Medulla oblongata (tissue), 1 donor: Measurements from ENCODE around the gene TBX4.

Experiments
- DNase-seq: peaks from one replicate; pipeline ENCODE4 v3.0.0-alpha.2; 2015; ENCODE audit errors: extremely low spot score

Gene TBX4

GRCh38 chr17:61452301-61453290 lies at the start of gene TBX4:
TBX4 (plus strand) TSS chr17:61452422; CDS start chr17:61456491, 4,069 bp downstream.
- DNase-seq, result no peak

- DNase-seq, result no peak
Observed at GRCh38 chr17:61402978-61403800, 49.0 kb upstream of the TBX4 start.

DNA sequence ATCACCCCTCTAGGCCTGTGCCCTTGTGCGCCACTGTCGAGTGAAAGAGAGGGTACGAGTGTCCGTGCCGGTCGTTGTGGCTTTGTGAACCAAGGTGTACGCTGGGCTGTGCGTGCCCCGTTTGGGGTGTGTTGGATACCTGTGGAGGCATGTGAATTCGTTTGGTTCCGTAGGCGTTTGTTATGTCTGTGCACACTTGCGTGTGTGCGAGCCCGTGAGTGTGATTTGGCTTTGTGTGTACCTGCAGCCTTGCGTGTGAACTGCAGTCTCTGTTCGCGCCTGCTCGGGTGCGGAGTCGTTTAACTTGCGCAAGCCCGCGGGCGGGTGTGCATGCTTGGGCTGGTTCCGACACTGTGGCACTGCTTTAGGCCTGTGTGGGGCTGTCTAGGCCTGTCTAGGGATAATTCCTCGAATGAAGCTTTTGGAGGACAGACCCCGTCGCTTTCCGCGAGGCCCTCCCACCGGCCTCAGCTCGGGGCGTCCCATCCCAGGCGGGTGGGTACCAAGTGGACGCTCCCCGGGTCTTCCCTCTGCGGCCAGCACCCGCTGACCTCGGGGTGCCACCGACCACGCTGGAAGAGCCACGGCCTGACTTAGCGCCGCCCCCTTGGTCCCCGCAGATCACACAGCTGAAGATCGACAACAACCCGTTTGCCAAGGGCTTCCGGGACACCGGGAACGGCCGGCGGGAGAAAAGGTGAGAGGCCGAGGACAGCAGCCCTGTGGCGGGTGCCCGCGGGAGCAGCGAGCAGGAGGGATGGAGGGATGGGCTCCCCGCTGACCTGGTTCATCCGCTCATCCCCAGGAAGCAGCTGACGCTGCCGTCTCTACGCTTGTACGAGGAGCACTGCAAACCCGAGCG lies 48.2 kb upstream of the TBX4 start:
- no peak for DNase-seq

DNA sequence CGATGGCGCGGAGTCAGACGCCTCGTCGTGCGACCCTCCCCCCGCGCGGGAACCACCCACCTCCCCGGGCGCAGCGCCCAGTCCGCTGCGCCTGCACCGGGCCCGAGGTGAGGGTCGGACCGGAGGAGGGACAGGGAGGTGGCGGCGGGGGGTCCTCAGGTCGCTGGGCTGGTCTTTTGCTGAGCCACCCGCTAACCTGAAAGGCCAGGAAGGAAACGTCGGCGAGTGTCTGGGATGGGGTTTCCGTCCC lies 47.6 kb upstream of the TBX4 start:
- no peak for DNase-seq

GRCh38 chr17:61404913-61405685 lies 47.1 kb upstream of the TBX4 start:
- no peak for DNase-seq

- DNase-seq, result no peak
Observed at GRCh38 chr17:61405686-61406536, 46.3 kb upstream of the TBX4 start.

DNA sequence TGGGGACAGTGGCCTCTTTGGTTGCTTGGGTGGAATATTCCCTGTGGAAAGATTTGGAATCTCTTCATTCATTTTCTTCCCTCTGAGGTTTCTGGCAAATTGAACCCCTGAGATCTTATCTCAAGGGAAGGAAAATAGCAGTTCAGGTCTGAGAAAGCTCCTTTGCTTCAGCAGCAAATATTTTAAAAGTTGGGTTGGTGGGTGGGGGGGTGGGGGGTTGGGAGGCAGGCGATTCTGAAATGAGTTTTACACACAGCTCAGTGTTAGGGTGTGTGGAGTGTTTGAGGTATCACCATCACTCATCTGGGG lies 45.7 kb upstream of the TBX4 start:
- DNase-seq, result no peak

- DNase-seq, result no peak
Observed at GRCh38 chr17:61406971-61407911, 45.0 kb upstream of the TBX4 start.

DNA sequence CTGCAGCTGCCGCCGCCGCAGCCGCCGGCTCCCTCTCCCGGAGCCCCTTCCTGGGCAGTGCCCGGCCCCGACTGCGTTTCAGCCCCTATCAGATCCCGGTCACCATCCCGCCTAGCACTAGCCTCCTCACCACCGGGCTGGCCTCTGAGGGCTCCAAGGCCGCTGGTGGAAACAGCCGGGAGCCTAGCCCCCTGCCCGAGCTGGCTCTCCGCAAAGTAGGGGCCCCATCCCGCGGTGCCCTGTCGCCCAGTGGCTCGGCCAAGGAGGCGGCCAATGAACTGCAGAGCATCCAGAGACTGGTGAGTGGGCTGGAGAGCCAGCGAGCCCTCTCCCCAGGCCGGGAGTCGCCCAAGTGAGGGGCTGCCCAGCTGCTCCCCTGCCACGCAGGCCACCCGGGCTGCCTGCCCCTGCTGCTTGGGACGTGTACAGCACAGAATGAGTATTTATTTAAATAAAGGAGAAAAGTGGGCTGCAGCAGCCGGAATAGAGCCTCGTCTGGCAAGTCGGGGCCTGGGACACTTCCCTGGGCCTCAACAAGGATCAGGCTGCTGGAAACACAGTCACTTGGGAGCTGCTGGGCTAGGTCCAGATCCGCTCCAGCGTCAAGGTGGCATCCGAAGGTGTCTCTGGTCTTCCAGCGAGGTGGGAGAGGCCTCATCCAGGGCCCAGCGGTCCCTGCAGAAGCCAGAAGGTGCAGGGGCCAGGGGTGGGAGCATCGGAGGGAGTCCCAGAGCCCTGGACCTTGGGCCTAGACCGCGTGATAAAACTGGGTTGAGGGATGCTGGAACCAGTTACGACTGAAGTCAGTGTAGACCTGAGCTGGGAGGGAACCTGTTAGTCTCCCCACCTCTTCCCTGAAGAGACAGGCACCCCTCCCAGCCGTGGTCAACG lies 43.8 kb upstream of the TBX4 start:
- no peak for DNase-seq

GRCh38 chr17:61409301-61410112 lies 42.7 kb upstream of the TBX4 start:
- peak; percentile 52 for DNase-seq

DNA sequence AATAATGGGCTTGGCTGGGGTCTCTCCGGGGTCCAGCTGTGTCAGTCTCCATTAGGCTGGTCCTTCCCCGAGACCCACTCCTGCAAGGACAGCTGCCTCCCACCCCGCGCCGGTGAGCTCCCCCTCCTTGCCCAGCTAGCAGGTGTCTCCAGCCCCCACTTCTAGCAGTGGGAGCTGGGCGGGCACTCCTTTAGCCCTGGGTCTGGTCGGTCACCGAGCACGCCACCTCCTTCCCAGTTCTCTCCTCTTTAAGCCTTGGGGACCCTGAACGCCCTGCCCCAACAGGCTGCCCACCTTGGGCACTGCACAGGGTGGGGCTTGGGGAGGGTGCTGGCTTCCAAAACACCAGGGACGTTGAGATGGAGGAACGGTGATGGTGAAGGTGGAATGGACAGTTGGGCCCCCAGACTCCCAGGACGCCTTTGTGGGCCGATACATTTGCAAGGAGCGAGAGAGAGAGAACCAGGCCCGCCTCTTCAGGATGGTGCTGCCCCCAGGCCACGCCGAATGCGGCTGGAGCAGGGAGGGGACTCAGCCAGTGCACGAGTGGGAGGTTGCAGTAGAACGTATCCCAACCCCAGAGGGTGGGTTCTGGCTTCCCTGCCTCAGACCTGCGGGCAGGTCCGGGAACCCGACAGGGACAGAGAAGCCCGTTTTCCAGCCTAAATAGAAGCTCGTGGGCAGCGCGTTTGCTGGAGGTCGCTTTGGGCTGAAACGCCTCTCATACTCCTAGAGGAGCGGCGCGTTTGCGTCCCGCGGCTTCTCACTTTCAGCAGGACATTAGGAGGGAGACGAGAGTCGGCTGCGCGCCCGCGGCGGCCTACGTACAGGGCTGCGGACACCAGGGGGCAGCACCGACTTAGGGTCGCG lies 41.8 kb upstream of the TBX4 start:
- peak; percentile 75 for DNase-seq

GRCh38 chr17:61411011-61411260 lies 41.3 kb upstream of the TBX4 start:
- no peak for DNase-seq

DNA sequence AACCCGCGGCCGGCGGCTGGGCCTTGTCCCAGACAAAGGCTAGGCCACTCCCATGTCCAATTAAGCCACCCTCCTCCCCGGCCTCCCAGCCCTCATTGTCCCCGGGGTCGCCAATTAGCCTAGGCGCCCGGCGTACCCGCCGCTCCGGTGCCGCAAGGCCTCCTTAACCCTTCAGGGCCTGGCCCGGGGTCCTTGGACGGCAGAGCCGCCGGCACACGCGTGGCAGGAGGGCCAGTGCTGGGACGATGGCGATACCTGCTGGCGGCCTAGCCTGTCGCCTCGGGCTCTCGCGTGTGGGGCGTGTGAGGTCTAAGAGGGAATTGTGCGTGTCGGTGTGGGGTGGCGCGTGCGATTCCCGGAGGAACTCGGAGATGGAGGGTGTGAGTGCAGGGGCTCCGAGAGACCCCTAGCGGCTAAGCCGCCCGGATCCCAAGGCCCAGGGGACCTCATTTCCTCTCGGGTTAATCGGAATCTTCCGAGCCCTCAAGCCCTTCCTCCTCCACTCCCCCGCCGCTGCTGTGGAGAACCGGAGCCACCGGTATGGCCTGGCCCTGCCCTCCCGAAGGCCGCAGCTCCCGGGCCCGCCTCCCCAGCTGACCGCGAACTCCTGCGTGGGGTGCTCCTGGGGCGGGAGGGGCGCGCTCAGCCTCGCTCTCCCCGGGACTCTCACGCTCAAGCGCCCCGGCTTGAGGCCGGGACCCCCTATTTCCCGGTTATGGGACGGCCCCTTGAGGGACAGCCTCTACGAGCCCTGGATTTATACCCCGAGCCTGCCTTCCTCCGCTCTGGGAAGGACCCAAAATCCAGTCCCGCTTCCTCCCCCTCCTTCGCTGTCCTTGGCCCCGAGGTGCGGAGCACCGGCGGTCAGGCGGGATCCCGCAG lies 40.7 kb upstream of the TBX4 start:
- peak; percentile 31 for DNase-seq

DNA sequence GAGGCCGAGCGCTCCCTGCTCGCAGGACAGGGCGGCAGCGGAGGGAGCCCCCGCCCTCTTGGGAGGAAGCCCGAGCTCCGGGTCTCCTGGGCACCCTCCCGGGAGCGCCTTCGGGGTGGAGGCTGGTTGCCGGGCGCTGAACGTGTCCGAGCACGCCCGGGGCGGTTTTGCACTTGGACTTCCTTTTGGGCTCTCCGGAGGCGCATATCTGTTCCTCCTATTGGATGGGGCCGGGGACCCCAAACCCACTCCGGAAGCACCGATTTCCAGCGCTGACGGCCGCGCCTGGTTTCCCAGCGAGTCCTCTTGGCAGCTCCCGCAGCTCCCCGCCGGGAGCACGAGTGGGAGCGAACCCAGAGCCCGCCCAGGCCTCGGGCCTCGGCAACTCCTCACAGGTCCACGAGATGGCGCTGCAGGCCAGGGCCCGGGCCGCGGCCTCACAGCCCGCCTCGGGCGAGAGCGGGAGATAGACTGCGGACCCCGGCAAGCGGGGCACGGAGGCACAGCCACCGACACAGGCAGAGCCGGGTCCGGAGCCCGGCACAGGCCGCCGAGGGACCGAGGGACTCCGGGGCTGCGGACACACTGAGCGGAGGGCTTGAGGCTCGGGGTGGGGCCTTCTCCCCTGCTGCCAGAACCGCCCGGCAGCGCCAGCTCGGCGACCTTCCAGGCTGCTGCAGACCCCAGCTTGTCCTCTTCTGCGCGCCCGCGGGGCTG lies 39.9 kb upstream of the TBX4 start:
- DNase-seq, result peak; percentile 89
